Measurements from ENCODE around the gene DMD.

Gene DMD

DNA sequence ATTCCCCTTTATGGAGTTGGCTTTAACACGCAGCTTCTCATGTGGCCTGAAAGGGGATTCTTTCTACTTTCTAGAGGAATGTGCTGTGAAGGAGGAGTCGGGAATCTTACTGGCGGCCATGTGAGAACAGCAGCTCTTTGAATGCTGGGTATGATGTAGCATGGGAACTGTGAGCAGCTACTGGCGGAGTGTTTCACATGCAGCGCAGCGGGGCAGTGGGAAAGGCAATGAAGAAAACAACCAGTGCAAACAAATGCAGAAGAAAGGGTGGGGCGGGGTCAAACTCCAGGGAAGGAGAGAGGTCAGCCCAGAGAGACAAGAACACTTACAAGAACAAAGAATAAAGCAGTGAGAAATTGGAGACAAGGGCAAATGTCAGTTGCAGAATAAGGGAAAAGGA lies 1775.8 kb downstream of the DMD start:
- TF ChIP-seq SIN3A (IDR thresholded peaks at IDR 0.05; ENCODE audit: borderline replicate concordance, insufficient read depth, low read length): no peak
- TF ChIP-seq POLR2AphosphoS5 (IDR thresholded peaks at IDR 0.05; ENCODE audit: low read depth, low read length): no peak
- no peak for TF ChIP-seq FOXP2 (optimal IDR thresholded peaks at IDR 0.05; ENCODE audit: borderline replicate concordance, extremely low read depth, extremely low read length, insufficient read depth)
- TF ChIP-seq TAF1 (IDR thresholded peaks at IDR 0.05; ENCODE audit: borderline replicate concordance, insufficient read depth, low read length): no peak
- TF ChIP-seq REST (IDR thresholded peaks at IDR 0.05; ENCODE audit: insufficient read depth in 1 of 2, low read depth in 2 of 2, low read length in 2 of 2): no peak

- TF ChIP-seq TAF1 (IDR thresholded peaks at IDR 0.05; ENCODE audit: borderline replicate concordance, insufficient read depth, low read length): no peak
- no peak for TF ChIP-seq SIN3A (IDR thresholded peaks at IDR 0.05; ENCODE audit: borderline replicate concordance, insufficient read depth, low read length)
- no peak for TF ChIP-seq FOXP2 (optimal IDR thresholded peaks at IDR 0.05; ENCODE audit: borderline replicate concordance, extremely low read depth, extremely low read length, insufficient read depth)
- no peak for TF ChIP-seq POLR2AphosphoS5 (IDR thresholded peaks at IDR 0.05; ENCODE audit: low read depth, low read length)
- no peak for TF ChIP-seq REST (IDR thresholded peaks at IDR 0.05; ENCODE audit: insufficient read depth in 1 of 2, low read depth in 2 of 2, low read length in 2 of 2)
These were observed 1777.5 kb downstream of the DMD start for GRCh38 chrX:31433856-31434255.

DNA sequence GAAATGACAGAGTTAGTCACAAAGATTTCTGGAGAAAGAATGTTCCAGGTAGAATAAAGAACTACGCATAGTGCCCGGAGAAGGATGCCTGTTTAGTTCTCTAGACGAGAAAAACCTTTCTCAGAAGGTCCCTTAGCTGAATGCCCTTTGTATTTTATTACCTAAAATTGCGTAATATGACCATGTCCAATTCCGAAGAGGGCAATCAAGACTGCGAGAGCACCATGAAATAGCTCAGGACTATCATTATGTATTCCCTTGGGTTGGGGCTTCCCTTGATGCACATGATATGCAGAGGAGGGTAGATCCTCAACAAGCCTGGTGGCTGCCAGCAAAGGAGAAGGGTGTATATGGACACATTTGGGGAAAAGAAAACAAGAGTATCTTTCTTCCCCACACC lies 1781.4 kb downstream of the DMD start:
- TF ChIP-seq REST (IDR thresholded peaks at IDR 0.05; ENCODE audit: insufficient read depth in 1 of 2, low read depth in 2 of 2, low read length in 2 of 2): no peak
- no peak for TF ChIP-seq POLR2AphosphoS5 (IDR thresholded peaks at IDR 0.05; ENCODE audit: low read depth, low read length)
- TF ChIP-seq SIN3A (IDR thresholded peaks at IDR 0.05; ENCODE audit: borderline replicate concordance, insufficient read depth, low read length): no peak
- TF ChIP-seq FOXP2 (optimal IDR thresholded peaks at IDR 0.05; ENCODE audit: borderline replicate concordance, extremely low read depth, extremely low read length, insufficient read depth): no peak
- no peak for TF ChIP-seq TAF1 (IDR thresholded peaks at IDR 0.05; ENCODE audit: borderline replicate concordance, insufficient read depth, low read length)

GRCh38 chrX:31423609-31424189 lies 1787.7 kb downstream of the DMD start:
- no peak for TF ChIP-seq SIN3A (IDR thresholded peaks at IDR 0.05; ENCODE audit: borderline replicate concordance, insufficient read depth, low read length)
- TF ChIP-seq POLR2AphosphoS5 (IDR thresholded peaks at IDR 0.05; ENCODE audit: low read depth, low read length): no peak
- TF ChIP-seq FOXP2 (optimal IDR thresholded peaks at IDR 0.05; ENCODE audit: borderline replicate concordance, extremely low read depth, extremely low read length, insufficient read depth): no peak
- no peak for TF ChIP-seq REST (IDR thresholded peaks at IDR 0.05; ENCODE audit: insufficient read depth in 1 of 2, low read depth in 2 of 2, low read length in 2 of 2)
- TF ChIP-seq TAF1 (IDR thresholded peaks at IDR 0.05; ENCODE audit: borderline replicate concordance, insufficient read depth, low read length): no peak
